ENCODE results near the gene ZNF316.

GRCh38 chr7:6590645-6591110, 46.4 kb upstream of the ZNF316 start:
- TF ChIP-seq CTCF (IDR thresholded peaks at IDR 0.05) (no peak), POLR2A (IDR thresholded peaks at IDR 0.05) (no peak), POLR2AphosphoS5 (IDR thresholded peaks at IDR 0.05) (no peak), EP300 (IDR thresholded peaks at IDR 0.05) (no peak)
